LoVo (cell line): ENCODE results near the gene SLC29A1.

ENCODE experiments used
- DNase-seq: peaks from one replicate; pipeline ENCODE4 v3.0.0-alpha.2; 2016; ENCODE audit warnings: low spot score

SLC29A1 gene

GRCh38 chr6:44268095-44268628 is 44.8 kb downstream of the SLC29A1 start:
- peak; percentile 73 for DNase-seq

DNA sequence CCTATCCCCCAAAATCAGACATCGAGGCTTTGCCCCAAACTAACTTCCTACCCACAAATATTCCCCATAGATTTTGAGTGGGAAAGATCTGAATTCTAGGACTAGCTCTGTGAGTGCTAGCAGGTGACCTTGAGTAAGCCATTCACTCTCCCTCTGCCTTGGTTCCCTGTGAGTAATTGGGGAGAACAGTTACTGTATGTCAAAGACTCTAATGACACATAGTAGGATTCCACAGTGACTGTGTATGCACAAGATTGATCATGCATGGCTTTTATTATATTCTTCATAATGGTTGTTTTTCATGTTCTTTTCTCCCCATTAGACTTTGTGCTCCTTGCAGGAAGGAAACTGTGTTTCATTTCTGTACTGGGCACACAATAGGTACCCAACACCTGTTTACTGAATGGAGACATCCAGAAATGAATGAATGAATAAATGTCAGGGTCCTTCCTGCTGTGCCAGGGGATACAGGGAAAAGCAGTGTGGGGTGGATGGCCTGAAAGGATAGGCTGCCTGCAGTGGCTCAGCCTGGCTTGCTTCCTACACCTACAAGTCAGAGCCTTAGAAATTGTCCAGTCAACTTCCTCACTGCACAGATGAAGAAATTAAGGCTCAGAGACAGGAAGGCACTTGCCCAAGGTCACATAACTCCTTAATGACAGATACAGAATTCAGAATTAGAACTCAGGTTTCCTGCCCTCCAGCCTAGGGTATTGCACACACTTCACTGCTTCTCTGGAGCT is 46.0 kb downstream of the SLC29A1 start:
- no peak for DNase-seq

DNA sequence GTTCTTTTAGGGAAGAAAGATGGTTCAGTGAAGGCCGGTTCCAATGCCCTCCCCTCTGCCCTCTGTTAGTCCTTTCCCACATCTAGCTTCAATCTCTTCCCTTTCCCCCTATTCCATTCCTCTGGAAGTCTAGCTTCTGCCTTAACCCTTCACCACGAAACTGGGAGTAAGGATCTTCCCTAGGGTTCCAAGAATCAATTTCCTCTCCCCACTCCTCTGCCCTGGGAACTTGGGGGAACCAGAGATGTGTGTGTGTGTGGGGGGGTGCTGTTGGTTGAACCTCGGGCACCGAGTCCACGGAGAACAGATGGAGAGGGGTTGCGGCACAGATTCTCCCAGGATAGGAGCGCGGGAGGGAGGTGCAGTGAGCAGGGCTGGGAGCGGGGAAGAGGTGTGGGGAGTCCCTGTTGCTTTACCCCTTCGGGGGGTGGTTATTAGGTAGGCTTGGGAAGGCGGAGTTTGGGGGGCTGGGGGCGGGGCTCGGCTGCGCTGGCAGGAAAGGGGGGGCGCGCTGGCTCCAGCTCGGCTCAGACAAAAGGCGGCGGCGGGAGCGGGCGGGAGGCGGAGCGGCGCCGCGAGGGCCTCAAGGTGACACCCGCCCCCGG is 46.6 kb downstream of the SLC29A1 start, which contains the start of gene TMEM151B:
Gene TMEM151B, plus strand, starts transcription at position 530 of the 605 bp plus-strand sequence. CDS start 293 bp downstream, outside the sequence.
- no peak for DNase-seq

GRCh38 chr6:44270526-44271405 is 47.4 kb downstream of the SLC29A1 start:
- DNase-seq, result no peak

DNA sequence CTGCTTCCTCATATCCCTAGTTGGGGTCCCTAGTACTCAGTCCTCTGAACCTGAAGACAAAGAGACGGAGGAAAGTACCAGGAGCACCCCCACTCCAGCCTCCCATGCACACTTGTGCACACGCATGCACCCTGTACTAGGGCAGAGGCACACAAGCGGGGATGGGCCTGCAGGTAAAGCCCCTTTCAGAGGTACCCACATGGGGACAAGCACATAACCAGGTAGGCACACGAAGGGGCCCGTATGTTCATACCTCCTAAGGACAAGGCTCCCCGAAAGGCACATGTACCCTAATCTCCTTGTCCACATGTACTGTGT is 48.0 kb downstream of the SLC29A1 start:
- no peak for DNase-seq

- no peak for DNase-seq
Measured at GRCh38 chr6:44271914-44272313, 48.5 kb downstream of the SLC29A1 start.

DNA sequence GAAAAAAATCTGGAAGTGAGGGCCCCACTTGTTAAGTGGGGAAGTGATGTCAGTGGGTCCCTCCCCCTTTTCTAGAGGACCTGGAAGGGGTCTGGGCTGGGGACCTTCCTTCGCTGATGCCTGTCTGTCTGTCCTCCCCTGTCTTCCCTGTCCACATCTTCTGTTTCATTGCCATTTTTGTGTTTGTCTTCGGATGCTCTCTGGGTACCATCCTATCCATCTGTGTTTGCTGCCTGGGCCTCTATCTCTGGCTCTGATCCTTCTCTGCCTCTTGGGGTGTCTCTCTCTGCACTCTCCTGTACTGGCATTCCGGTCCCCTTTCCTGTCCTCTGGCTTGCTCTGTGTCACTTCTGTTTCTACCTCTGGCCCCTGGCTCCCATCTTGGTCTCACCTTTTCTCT is 49.1 kb downstream of the SLC29A1 start:
- DNase-seq, result no peak

DNA sequence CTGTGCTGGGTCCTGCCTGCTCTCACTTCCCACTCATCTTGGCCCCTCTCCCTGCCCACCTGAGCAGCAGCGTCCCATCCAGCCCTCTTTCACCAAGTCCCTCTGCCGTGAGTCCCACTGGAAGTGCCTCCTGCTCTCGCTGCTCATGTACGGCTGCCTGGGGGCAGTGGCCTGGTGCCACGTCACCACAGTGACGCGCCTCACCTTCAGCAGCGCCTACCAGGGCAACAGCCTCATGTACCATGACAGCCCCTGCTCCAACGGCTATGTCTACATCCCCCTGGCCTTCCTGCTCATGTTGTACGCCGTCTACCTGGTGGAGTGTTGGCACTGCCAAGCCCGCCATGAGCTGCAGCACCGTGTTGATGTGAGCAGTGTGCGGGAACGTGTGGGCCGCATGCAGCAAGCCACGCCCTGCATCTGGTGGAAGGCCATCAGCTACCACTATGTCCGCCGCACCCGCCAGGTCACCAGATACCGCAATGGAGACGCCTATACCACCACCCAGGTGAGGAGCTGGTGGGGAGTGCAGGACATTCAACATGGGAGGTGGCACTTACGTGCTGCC is 49.7 kb downstream of the SLC29A1 start:
- DNase-seq, result no peak

DNA sequence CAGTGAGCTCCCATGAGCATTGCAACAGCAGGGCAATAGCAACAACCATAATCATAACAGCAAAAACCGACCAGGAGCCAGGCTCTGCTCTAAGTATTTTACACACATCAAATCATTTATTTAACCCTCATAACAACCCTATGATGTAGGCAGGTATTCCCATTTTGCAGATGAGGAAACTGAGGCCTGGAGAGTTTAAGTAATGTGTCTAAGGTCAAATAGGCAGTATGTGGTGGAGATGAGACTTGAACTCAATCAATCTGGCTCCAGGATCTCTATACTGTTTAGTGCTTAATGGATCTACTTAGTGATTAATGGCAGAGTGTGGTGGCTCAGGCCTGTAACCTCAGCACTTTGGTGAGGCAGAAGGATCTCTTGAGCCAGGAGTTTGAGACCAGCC is 50.2 kb downstream of the SLC29A1 start:
- no peak for DNase-seq

DNA sequence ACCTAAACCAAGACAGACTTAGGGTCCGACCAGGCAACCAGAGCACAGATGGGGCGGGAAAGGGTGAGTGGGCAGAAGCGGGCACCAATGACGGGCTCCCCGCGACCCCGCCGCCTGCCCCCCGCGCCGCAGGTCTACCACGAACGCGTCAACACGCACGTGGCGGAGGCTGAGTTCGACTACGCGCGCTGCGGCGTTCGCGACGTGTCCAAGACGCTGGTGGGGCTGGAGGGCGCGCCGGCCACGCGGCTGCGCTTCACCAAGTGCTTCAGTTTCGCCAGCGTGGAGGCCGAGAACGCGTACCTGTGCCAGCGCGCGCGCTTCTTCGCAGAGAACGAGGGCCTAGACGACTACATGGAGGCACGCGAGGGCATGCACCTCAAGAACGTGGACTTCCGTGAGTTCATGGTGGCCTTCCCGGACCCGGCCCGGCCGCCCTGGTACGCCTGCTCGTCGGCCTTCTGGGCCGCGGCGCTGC is 51.9 kb downstream of the SLC29A1 start:
- DNase-seq, result no peak

DNA sequence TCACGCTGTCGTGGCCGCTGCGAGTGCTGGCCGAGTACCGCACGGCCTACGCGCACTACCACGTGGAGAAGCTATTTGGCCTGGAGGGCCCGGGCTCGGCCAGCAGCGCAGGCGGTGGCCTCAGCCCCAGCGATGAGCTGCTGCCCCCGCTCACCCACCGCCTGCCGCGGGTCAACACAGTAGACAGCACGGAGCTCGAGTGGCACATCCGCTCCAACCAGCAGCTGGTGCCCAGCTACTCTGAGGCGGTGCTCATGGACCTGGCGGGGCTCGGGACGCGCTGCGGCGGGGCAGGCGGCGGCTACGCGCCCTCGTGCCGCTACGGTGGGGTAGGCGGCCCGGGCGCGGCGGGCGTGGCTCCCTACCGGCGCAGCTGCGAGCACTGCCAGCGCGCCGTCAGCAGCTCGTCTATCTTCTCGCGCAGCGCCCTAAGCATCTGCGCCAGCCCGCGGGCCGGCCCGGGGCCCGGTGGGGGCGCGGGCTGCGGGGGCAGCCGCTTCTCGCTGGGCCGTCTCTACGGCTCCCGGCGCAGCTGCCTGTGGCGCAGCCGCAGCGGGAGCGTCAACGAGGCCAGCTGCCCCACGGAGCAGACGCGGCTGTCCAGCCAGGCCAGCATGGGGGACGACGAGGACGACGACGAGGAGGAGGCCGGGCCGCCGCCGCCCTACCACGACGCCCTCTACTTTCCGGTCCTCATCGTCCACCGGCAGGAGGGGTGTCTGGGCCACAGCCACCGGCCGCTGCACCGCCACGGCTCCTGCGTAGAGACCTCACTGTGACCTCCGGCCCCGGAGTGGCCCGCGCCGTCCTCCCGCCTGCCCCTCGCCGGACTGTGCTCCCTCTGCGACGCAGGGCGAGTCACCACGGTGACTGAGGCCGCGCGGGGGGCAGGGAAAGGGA is 52.6 kb downstream of the SLC29A1 start:
- DNase-seq, result no peak

GRCh38 chr6:44276667-44277640 is 53.6 kb downstream of the SLC29A1 start:
- no peak for DNase-seq

DNA sequence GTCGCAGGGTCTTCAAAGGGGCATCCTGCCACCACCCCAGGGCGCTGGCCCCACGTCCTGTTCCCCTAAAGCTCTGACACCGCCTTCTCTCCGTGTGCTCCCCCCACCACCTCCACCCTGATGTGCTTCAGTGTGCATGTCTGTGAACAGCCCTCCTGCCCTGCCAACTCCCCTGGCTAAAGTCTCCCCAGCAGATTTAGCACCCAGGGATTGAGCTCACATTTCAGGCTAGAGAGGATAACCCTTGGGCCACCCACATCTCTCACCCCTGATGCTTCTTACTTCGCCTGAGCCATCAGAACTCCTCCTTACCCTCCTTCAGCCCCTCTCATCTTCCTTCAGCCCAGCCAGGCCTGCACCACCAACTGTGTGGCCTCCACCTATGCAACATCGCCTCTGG is 54.4 kb downstream of the SLC29A1 start:
- DNase-seq, result no peak

DNA sequence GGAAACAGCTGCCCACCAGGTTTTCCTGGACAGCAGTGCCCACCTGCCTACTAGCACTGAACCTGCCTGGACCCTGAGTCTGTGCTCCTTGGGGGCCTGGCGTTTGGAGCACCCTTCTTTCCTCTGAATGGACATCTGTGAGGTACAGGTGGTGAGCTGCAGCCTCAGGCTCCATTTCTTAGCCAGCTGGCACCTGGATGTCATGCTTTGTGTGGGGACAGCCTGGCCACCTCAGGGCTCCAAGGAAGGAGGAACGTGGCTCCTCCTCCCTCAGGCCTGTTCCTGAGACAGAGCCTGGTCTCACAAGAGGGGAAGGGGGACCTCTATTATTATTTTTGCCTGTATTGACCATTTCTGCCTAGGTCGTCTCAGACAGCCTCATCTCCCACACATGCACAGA is 54.9 kb downstream of the SLC29A1 start:
- no peak for DNase-seq

DNA sequence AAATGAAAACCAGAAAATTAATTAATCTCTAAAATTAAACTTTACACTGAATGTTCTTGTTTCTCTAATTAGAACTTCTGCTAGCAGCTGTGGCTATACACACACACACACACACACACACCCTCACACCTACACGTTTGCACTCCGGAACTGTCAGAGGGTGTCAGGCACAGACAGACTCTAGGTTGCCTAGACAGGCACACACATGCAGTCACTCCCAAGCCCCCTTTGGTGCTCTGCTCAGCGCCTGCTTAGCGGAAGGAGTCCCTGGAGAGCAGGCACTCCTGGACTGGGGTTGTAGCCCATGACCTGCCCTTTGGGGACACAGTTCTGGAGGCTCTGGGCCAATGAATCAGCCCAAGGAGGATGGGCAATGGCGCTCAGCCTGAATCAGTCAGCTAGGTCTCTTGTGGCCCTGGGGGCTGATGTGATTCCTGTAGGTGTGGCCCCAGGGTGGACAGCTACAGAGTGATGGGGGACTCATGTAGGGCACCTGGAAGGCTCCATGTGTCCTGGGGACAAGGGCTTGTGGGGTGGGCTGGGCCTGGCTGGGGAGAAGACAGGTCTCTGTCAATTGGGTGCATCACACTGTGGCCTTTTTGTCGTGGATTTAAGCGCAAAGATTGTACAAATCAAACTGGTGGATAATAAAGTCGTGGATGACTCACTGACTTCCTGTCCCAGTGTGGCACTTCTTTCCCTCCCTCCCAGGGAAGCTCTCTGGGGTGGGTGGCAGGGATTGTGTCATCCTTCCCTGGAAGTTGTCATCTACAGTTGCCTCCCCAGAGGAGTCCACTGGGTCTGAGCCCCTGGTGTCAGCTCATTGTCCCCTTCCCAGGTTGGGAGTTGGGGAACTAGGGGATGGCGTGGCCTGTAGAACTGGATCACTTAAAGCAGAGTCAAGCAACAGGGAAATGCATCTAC is 55.6 kb downstream of the SLC29A1 start:
- DNase-seq, result no peak
